ENCODE results near the gene CCL26.
"Not testable (repeated sequence)": the region's sequence is repeated elsewhere in the genome, so short reads cannot be mapped to it uniquely, and the experiment has no call there.

The CCL26 gene

DNA sequence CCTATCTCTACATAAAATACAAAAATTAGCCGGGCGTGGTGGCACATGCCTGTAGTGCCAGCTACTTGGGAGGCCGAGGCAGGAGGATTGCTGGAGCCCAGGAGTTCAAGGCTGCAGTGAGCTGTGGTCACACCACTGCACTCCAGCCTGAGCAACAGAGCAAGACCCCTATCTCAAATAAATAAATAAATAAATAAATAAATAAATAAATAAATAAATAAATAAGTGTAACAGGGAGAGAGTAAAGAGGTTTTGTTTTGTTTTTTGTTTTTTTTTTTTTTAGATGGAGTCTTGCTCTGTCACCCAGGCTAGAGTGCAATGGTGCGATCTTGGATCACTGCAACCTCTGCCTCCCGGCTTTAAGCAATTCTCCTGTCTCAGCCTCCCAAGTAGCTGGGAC is 20.6 kb upstream of the CCL26 start:
- not testable (repeated sequence) for DNase-seq (ENCODE audit: low spot score)

DNA sequence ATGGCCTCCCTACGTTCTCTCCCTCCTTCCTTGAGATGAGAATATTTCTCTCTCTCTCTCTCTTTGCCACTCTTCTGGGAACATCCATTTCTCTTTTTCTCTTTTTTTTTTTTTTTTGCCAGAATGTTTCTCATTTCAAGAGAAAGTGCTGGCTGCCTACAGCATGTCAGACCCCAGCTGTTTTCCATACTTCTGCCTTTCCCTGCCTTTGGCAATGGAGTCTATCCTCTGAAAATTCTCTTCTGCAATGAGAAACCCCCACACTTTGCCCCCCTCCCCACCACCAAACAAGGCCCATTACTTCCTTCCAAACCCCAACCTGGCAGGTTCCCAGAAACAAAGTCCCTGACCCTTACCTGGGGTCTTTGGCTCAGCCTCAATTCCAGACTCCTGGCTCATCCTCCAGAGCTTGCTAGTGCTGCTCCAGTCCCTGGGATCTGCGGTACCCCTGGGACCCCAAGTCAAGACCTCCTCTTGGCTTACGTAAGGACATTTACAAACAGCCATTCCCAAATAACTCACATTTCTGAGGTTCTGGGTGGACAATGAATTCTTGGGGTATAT is 17.4 kb upstream of the CCL26 start:
- no peak for DNase-seq (ENCODE audit: low spot score)

GRCh38 chr7:75788154-75788847 is 16.3 kb upstream of the CCL26 start:
- DNase-seq (ENCODE audit: low spot score): not testable (repeated sequence)

DNA sequence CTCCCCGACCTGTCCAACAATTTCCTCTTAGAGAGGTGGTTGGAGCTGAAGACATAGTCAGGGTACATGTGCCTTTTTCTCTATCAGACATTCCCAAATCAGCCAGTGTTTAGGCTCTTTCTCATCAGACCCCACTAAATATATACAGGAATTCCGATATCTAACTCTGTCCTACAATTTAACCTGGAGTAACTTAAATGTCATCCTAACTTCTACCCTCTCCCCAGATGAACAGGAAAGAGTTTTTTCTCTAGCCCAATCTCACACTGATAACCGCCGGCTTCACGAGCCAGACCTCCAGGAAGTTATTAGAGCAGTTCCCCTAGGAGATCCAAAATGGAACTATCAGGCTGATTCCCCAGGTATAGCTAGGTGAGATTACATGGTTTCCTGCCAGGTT is 11.0 kb upstream of the CCL26 start:
- not testable (repeated sequence) for DNase-seq (ENCODE audit: low spot score)

GRCh38 chr7:75780647-75781273 is 8.7 kb upstream of the CCL26 start:
- not testable (repeated sequence) for DNase-seq (ENCODE audit: low spot score)

DNA sequence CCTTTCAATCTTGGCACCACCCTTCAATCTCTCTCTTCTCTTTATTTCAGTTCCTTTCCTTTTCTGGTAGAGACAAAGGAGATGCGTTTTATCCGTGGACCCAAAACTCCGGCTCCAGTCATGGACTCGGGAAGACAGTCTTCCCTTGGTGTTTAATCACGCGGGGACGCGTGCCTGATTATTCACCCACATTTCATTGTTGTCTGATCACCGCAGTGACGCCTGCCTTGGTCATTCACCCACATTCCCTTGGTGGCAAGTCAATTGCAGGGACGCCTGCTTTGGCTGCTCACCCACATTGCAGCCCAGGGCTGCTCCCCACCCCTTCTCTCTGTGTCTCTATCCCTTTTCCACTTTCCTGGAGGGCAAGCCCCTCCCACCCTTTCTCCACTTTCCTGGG is 7.5 kb upstream of the CCL26 start:
- not testable (repeated sequence) for DNase-seq (ENCODE audit: low spot score)

DNA sequence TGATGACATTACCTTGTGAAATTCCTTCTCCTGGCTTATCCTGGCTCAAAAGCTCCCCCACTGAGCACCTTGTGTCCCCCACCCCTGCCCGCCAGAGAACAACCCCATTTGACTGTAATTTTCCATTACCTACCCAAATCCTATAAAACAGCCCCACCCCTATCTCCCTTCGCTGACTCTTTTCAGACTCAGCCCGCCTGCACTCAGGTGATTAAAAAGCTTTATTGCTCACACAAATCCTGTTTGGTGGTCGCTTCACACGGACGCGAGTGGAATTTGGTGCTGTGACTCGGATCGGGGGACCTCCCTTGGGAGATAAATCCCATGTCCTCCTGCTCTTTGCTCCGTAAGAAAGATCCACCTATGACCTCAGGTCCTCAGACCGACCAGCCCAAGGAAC is 7.0 kb upstream of the CCL26 start:
- DNase-seq (ENCODE audit: low spot score): not testable (repeated sequence)

- DNase-seq (ENCODE audit: low spot score): no peak
Observed at GRCh38 chr7:75776295-75776971, 4.4 kb upstream of the CCL26 start.

GRCh38 chr7:75773958-75774357 is 1.9 kb upstream of the CCL26 start:
- not testable (repeated sequence) for DNase-seq (ENCODE audit: low spot score)

DNA sequence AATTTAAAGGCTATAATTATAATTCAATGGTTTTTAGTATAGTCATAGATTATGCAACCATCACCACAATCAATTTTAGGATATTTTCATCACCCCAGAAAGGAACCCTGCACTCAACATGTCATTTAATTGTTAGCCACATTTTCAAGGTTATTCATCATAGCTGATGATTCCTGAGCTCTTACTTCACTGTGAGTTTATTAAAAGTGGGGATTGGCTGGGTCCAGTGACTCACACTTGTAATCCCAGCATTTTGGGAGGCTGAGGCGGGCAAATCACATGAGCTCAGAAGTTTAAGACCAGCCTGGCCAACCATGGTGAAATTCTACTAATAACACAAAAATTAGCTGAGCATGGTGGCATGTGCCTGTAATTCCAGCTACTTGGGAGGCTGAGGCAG is 787 bp downstream of the CCL26 start:
- DNase-seq (ENCODE audit: low spot score): no peak

DNA sequence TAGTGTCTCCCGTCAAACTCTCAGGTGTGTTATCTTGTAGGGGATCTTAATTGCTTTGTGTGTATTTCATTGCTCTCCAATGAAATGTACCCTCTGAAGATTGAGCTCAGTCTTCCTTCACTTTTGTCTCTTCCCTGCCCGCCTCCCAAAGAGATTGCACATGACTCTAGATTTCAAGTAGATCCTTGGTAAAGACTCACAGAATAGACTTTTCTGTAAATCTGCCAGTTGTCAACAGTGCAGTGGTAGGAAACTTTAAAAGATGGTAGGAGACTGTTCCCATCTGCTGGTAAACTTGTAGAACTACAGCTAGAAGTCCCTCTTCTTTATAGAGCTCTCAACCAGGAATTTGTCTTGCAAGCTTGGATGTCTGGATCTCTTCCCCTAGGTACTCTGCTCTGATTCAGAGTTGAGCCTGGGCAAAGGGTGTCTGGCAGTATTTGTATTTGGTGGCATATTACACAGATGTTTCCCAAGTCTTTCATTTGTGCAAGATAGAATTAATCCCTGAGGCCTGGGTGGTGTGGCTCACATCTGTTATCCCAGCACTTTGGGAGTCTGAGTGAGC is 9.6 kb downstream of the CCL26 start:
- DNase-seq (ENCODE audit: low spot score): peak; percentile 75

GRCh38 chr7:75761801-75762200 is 10.2 kb downstream of the CCL26 start:
- not testable (repeated sequence) for DNase-seq (ENCODE audit: low spot score)

- DNase-seq (ENCODE audit: low spot score): no peak
Observed at GRCh38 chr7:75758491-75758890, 13.5 kb downstream of the CCL26 start.

DNA sequence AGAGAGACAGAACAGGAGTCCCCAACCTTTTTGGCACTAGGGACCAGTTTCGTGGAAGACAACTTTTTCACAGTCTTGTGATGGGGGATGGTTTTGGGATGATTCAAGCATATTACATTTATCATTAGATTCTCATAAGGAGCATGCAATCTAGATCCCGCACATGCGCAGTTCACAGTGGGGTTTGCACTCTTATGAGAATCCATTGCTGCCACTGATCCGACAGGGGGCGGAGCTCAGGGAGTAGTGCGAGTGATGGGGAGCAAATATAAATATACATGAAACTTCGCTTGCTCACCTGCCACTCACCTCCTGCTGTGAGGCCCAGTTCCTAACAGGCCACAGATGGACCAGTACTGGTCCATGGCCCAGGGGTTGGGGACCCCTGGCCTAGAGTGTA is 14.2 kb downstream of the CCL26 start:
- DNase-seq (ENCODE audit: low spot score): no peak

DNA sequence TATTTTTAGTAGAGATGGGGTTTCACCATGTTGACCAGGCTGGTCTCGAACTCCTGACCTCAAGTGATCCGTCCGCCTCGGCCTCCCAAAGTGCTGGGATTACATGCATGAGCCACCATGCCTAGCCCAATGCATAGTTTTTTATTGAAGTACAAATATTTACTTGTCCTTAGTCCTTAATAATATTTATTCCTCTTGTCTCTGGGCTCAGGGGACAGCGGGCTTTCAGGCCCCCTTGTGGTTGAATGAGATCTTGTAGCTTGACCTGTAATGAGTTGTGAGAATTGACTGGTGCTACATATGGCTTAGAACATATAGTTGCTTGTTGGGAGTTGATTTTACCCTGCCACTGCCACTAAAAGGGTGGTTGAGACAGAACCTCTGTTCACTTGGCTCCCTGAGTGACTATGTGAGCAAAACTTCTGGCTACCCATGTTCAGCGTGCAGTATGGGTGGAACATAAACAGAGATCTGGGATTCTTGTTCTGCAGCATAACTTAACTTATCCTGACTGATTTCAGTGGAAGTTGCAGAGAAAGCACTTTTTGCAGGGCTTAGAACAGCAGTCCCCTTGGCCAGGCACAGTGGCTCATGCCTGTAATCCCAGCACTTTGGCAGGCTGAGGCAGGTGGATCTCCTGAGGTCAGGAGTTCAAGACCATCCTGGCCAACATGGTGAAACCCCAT is 14.9 kb downstream of the CCL26 start:
- peak; percentile 64 for DNase-seq (ENCODE audit: low spot score)

GRCh38 chr7:75756206-75756990 is 15.6 kb downstream of the CCL26 start:
- no peak for DNase-seq (ENCODE audit: low spot score)

- no peak for DNase-seq (ENCODE audit: low spot score)
Observed at GRCh38 chr7:75743455-75743859, 28.6 kb downstream of the CCL26 start.

DNA sequence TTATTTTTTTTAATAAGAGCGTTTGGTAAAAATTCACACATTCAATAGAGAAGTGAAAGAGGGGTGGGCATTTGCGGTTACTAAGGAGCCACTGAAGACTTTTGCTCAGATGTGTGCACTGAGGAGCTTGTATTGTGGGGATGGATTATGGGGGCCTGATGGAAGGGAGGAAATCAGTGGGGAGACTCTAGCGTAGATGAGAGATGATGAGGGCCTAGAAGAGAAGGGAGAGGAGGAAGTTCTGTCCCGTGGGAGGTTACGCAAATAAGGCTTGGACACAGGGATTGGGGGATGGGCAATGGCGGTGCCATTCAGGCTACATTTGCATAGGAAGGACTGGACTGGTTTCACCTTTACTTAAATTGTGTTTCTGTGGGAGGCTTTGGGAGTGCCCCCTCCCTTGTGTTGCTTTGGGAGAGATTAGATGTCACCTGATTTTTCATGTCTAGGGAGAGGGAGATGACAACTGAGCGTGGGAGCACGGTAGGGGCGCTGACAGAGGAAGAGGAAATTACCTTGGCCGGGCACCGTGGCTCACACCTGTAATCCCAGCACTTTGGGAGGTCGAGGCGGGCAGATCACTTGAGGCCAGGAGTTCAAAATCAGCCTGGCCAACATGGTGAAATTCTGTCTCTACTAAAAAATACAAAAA is 31.0 kb downstream of the CCL26 start:
- peak; percentile 34 for DNase-seq (ENCODE audit: low spot score)

- DNase-seq (ENCODE audit: low spot score): no peak
Observed at GRCh38 chr7:75739796-75740672, 32.0 kb downstream of the CCL26 start.

All from germinal center (tissue), 1 donor.